OCI-LY7 (cell line): Measurements from ENCODE around the gene WNT16. TPM values are rescaled to one million over a fixed set of nuclear protein-coding genes. Genes with fewer than 3 reads are reported as not detected.

ENCODE experiments used
- BruUV-seq: library from RNA; stranded (reverse); fragments of 400-500 nt; replicated peaks from 2 replicates; lab custom pipeline; 2021; lab: Mats Ljungman, UMichigan
- CTCF ChIA-PET: fragments of 300-600 bp; sonication (Branson Sonifier 250); formaldehyde crosslinking; loops from one replicate; lab custom pipeline; 2022; ENCODE audit warnings: antibody characterized with exemption; ENCODE audit not compliant: unreplicated experiment; lab: Charles Lee
- POLR2A ChIA-PET: fragments of 300-600 bp; sonication (Branson Sonifier 250); formaldehyde crosslinking; loops from one replicate; lab custom pipeline; 2022; ENCODE audit warnings: antibody characterized with exemption; lab: Charles Lee
- DNase-seq: peaks from one replicate; pipeline ENCODE4 v3.0.0-alpha.2; 2015; ENCODE audit warnings: low spot score
- H2AFZ ChIP-seq: fragments of 200-600 bp; sonication (generic), shearing (Covaris generic); 2 replicates; pipeline ENCODE4 v1.6.1; 2014; ENCODE audit warnings: mild to moderate bottlenecking, antibody characterized with exemption, low read length, moderate library complexity
- H3K27ac ChIP-seq: fragments of 200-600 bp; sonication (generic); 2 replicates; pipeline ENCODE4 v1.5.1; 2014; ENCODE audit warnings: mixed run types, low read depth, mild to moderate bottlenecking, moderate library complexity, low read length, inconsistent platforms; ENCODE audit not compliant: poor library complexity, severe bottlenecking
- H3K36me3 ChIP-seq: fragments of 200-600 bp; sonication (generic); 2 replicates; pipeline ENCODE4 v1.6.1; 2014; ENCODE audit warnings: mild to moderate bottlenecking, antibody characterized with exemption, low read length, moderate library complexity, mixed read lengths; ENCODE audit not compliant: insufficient read depth
- H3K4me1 ChIP-seq: fragments of 200-600 bp; sonication (generic); 2 replicates; pipeline ENCODE4 v1.5.1; 2014; ENCODE audit warnings: mild to moderate bottlenecking, low read length; ENCODE audit not compliant: insufficient read depth, poor library complexity, severe bottlenecking
- H3K4me2 ChIP-seq: fragments of 200-600 bp; sonication (generic); 2 replicates; pipeline ENCODE4 v1.6.1; 2014; ENCODE audit warnings: mild to moderate bottlenecking, low read length
- H3K4me3 ChIP-seq: fragments of 200-600 bp; sonication (generic); 2 replicates; pipeline ENCODE4 v1.5.1; 2014; ENCODE audit warnings: mild to moderate bottlenecking, low read depth, low read length; ENCODE audit not compliant: poor library complexity, severe bottlenecking
- H3K79me2 ChIP-seq: fragments of 200-600 bp; sonication (generic); 2 replicates; pipeline ENCODE4 v1.6.1; 2016; ENCODE audit warnings: low read depth, mild to moderate bottlenecking, low read length, moderate library complexity, mixed read lengths; ENCODE audit not compliant: insufficient read depth
- H3K9me2 ChIP-seq: fragments of 200-600 bp; sonication (generic); 2 replicates; pipeline ENCODE4 v1.6.1; 2016; ENCODE audit warnings: mild to moderate bottlenecking, low read length, mixed read lengths; ENCODE audit not compliant: insufficient read depth
- H3K9me3 ChIP-seq: fragments of 200-600 bp; sonication (generic); 2 replicates; pipeline ENCODE4 v1.6.1; 2014; ENCODE audit warnings: mild to moderate bottlenecking, mixed run types, low read length, mixed read lengths
- H4K20me1 ChIP-seq: fragments of 200-600 bp; sonication (generic); 2 replicates; pipeline ENCODE4 v1.6.1; 2014; ENCODE audit warnings: mild to moderate bottlenecking, antibody characterized with exemption, low read length, moderate library complexity, mixed read lengths; ENCODE audit not compliant: insufficient read depth
- EZH2phosphoT487 ChIP-seq: fragments of 200-600 bp; sonication (generic); IDR thresholded peaks from 2 replicates; pipeline ENCODE4 v1.6.1; 2018; ENCODE audit warnings: low read depth, borderline replicate concordance, mild to moderate bottlenecking, mixed run types, antibody characterized with exemption, low read length, moderate library complexity, mixed read lengths
- intact Hi-C: fragments of 100-400 bp; cut with micrococcal nuclease; formaldehyde crosslinking; loops from one replicate; pipeline ENCODE4 v1.10.0; 2022; ENCODE audit not compliant: unreplicated experiment
- total RNA-seq, 2 experiments: library from RNA; depleted of rRNA in 1 of 2; stranded (reverse); fragments of >200 nt in 1 of 2; shearing (Covaris generic) in 1 of 2; gene quantifications; 2 replicates each; pipeline ENCODE4 v1.2.3, GENCODE V29; 2014 to 2022
- TF ChIP-seq, protein P1 (sequence below): fragments of 200-600 bp; sonication (generic); conservative IDR thresholded peaks from 2 replicates; pipeline ENCODE4 v1.5.1; 2014; ENCODE audit warnings: mild to moderate bottlenecking, antibody characterized with exemption, low read length, moderate library complexity, mixed read lengths

Gene WNT16
- total RNA-seq, 2 experiments from 2014 or later, result not detected

DNA sequence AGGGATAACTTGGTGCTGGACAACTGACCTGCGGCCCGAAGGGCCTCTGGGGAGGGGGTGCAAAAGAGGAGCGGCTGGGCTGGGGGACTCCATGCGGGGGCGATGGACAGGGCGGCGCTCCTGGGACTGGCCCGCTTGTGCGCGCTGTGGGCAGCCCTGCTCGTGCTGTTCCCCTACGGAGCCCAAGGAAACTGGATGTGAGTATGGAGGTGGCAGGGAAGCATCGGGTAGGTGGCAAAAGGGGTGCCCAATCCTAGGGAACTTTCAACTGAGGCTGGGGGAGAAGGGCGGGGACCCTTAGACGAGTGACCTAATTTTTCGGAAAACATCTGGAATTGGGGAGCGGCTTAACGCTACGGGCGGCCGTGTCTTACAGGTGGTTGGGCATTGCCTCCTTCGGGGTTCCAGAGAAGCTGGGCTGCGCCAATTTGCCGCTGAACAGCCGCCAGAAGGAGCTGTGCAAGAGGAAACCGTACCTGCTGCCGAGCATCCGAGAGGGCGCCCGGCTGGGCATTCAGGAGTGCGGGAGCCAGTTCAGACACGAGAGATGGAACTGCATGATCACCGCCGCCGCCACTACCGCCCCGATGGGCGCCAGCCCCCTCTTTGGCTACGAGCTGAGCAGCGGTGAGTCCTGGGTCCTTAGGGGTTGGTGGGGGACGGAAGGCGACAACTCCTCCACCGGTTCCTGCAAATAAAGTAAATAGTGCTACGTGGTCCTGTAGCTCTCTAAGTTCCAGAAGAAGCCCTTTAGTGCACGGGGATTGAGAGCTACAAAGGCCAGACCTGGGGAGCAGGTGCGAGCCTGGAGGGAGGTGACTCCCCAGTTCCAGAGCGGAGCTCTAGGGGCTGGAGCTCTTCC, 622 bp downstream of the WNT16 start:
- no peak overlapping the region for H3K4me2 ChIP-seq

DNA sequence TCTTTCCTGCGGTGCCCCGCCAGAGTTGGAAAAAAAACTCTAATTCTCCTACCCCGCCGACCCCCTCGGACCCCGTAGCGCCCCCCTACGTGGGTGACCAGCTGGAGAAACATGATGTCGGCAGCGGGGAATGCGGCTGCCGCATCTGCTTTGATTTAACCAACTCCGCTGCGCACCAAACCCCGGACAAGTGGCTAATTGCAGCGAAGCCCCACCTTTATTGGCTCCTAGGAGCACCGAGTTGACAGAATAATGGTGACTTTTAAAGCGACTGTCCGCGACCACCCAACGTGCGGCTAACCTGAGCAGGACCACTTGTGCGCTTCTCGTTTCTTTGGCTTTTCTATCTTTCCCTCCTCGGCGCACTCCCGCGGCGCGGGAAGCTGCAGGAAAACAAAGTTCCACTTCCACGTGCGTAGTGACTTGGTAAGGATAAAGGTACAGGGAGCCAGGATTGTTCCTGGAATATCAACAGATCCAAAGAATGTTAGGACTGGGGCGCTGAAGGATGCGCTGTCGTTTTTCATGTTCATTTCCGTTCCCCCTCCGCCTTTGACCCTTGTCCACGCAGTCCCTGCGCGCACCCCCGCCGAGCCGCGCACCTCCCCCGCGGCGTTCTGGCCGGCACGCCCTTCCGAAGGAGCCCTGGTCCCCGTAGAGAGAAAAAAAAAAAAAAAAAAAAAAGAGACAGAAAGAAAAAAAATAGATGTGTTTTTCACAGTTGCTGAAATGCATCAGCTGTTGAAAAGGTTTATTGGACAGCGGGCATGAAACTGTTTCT, 1.4 kb downstream of the WNT16 start:
- H2AFZ ChIP-seq, result no peak overlapping the region
- H3K79me2 ChIP-seq, result no peaks in the 10 kb centered on the region
- CTCF ChIA-PET, result interaction anchor here (0.6 kb wide), 1 partner anchor 21 kb away, joined by 3 read pairs; no protein-coding TSS in a partner anchor

More for the DNA sequence above, 622 bp downstream of the WNT16 start:
- Histone ChIP-seq H3K79me2 (no peaks in the 10 kb centered on the region), H3K36me3 (no peaks in the 10 kb centered on the region), H4K20me1 (no peaks in the 10 kb centered on the region), H3K4me3 (no peak overlapping the region), H3K4me1 (no peaks in the 10 kb centered on the region), H3K9me3 (no peaks in the 10 kb centered on the region), H3K27ac (no peak overlapping the region), H2AFZ (no peak overlapping the region), H3K9me2 (no peaks in the 10 kb centered on the region)
- TF ChIP-seq, protein P1, sequence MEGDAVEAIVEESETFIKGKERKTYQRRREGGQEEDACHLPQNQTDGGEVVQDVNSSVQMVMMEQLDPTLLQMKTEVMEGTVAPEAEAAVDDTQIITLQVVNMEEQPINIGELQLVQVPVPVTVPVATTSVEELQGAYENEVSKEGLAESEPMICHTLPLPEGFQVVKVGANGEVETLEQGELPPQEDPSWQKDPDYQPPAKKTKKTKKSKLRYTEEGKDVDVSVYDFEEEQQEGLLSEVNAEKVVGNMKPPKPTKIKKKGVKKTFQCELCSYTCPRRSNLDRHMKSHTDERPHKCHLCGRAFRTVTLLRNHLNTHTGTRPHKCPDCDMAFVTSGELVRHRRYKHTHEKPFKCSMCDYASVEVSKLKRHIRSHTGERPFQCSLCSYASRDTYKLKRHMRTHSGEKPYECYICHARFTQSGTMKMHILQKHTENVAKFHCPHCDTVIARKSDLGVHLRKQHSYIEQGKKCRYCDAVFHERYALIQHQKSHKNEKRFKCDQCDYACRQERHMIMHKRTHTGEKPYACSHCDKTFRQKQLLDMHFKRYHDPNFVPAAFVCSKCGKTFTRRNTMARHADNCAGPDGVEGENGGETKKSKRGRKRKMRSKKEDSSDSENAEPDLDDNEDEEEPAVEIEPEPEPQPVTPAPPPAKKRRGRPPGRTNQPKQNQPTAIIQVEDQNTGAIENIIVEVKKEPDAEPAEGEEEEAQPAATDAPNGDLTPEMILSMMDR, result no peak
- no peak for TF ChIP-seq EZH2phosphoT487
- POLR2A ChIA-PET, result no interaction called here
- no peak for DNase-seq
- no TSS peak for BruUV-seq
- CTCF ChIA-PET, result interaction anchor here (0.6 kb wide), 1 partner anchor 22 kb away, joined by 3 read pairs; no protein-coding TSS in a partner anchor
- intact Hi-C loops, result loop anchor here (10.0 kb wide), 1 partner anchor 205 kb away; no protein-coding TSS in a partner anchor

More for the DNA sequence above, 1.4 kb downstream of the WNT16 start:
- no peaks in the 10 kb centered on the region for H3K36me3 ChIP-seq
- no peaks in the 10 kb centered on the region for H4K20me1 ChIP-seq
- intact Hi-C loops, result loop anchor here (10.0 kb wide), 1 partner anchor 205 kb away; no protein-coding TSS in a partner anchor
- DNase-seq, result no peak
- no peak overlapping the region for H3K4me3 ChIP-seq
- no peaks in the 10 kb centered on the region for H3K9me2 ChIP-seq
- no peak overlapping the region for H3K27ac ChIP-seq
- no peak overlapping the region for H3K4me2 ChIP-seq
- no TSS peak for BruUV-seq
- POLR2A ChIA-PET, result no interaction called here
- TF ChIP-seq, protein P1, result no peak
- no peak for TF ChIP-seq EZH2phosphoT487
- no peaks in the 10 kb centered on the region for H3K9me3 ChIP-seq
- H3K4me1 ChIP-seq, result no peaks in the 10 kb centered on the region
